Vagina (tissue), 2 donors: Measurements from ENCODE around the gene HMSD. TPM values are rescaled to one million over a fixed set of nuclear protein-coding genes. Genes with fewer than 3 reads are reported as not detected.

Experiments used
- DNase-seq, 2 donors: peaks; one replicate each; pipeline ENCODE4 v3.0.0-alpha.2; 2017; ENCODE audit errors: extremely low spot score in 2 of 2
- H3K27ac ChIP-seq: fragments of 200-600 bp; sonication (generic); one replicate; pipeline ENCODE4 v1.5.1; 2019
- H3K27me3 ChIP-seq: fragments of 200-600 bp; sonication (generic); one replicate; pipeline ENCODE4 v1.5.1; 2019
- H3K36me3 ChIP-seq, 2 donors: fragments of 200-600 bp; sonication (generic); one replicate each; pipeline ENCODE4 v1.5.1; 2017 to 2019
- H3K4me1 ChIP-seq: fragments of 200-600 bp; sonication (generic); one replicate; pipeline ENCODE4 v1.5.1; 2019
- H3K4me3 ChIP-seq, 2 donors: fragments of 200-600 bp; sonication (generic); 1 replicate in 1 of 2; 2 replicates in 1 of 2; pipeline ENCODE4 v1.5.1; 2016 to 2019
- H3K9me3 ChIP-seq: fragments of 200-600 bp; sonication (generic); one replicate; pipeline ENCODE4 v1.5.1; 2019
- CTCF ChIP-seq, 3 experiments: fragments of 450-650 bp in 2 of 3; fragments of 200-600 bp in 1 of 3; sonication (generic) in 1 of 3; IDR thresholded peaks; one replicate each; pipeline ENCODE4 v1.5.1; 2017 to 2019; ENCODE audit warnings: antibody characterized with exemption in 3 of 3, mild to moderate bottlenecking in 2 of 3, moderate library complexity in 2 of 3
- POLR2A ChIP-seq, 2 donors: fragments of 450-650 bp; IDR thresholded peaks; one replicate each; pipeline ENCODE4 v1.6.1; 2017; ENCODE audit warnings: antibody characterized with exemption in 2 of 2, mild to moderate bottlenecking in 2 of 2, moderate library complexity in 2 of 2
- POLR2AphosphoS5 ChIP-seq, 2 donors: sonication (generic); formaldehyde crosslinking; IDR thresholded peaks; one replicate each; pipeline ENCODE4 v1.9.0; 2017; ENCODE audit warnings: antibody characterized with exemption in 2 of 2, mild to moderate bottlenecking in 2 of 2, low read depth in 1 of 2; ENCODE audit not compliant: insufficient read depth in 1 of 2
- intact Hi-C: fragments of 100-400 bp; cut with DNase I; formaldehyde crosslinking; loops from one replicate; pipeline ENCODE4 v1.15.1; 2023
- total RNA-seq: library from RNA; depleted of rRNA; stranded (reverse); fragments of >200 nt; gene quantifications from one replicate; pipeline ENCODE4 v1.2.3, GENCODE V29; 2016

The HMSD gene
- total RNA-seq, 1 donor from 2014 or later: not detected

DNA sequence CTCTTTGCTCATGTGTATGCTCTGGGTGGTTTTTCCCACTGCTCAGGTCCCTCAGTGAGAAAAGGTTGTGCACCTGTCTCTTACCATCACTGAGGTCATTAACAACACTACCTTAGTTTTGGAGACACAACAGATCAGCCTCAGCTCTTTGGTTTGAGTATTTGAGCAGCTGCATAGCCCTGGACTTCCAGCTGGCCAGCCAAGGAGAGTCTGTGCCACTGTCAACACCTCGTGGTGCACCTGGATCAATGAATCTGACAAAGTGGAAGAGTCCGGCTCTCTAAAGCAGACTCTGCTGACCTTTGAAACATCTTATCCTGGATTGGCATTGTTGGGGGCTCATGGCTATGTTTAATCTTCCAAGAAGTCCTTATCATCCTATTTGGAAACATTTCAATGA is 50.8 kb downstream of the HMSD start:
- Histone ChIP-seq H3K27me3 (no peaks in the 10 kb centered on the region), H3K9me3 (no peaks in the 10 kb centered on the region), H3K4me1 (no peaks in the 10 kb centered on the region), H3K4me3 (no peak overlapping the region), H3K36me3 (no peaks in the 10 kb centered on the region), H3K27ac (no peak overlapping the region)
- no peak for DNase-seq
- intact Hi-C loops: no loop called here
- TF ChIP-seq POLR2A (IDR thresholded peaks at IDR 0.05) (no peak), POLR2AphosphoS5 (IDR thresholded peaks at IDR 0.05; ENCODE audit: insufficient read depth in 1 of 2, low read depth in 1 of 2) (no peak), CTCF (IDR thresholded peaks at IDR 0.05) (no peak)

GRCh38 chr18:64002581-64002980 is 53.5 kb downstream of the HMSD start:
- Histone ChIP-seq H3K4me3 (no peak overlapping the region), H3K27me3 (no peaks in the 10 kb centered on the region), H3K9me3 (no peaks in the 10 kb centered on the region), H3K36me3 (no peaks in the 10 kb centered on the region), H3K4me1 (no peaks in the 10 kb centered on the region), H3K27ac (no peak overlapping the region)
- DNase-seq: no peak
- no peak for TF ChIP-seq POLR2A (IDR thresholded peaks at IDR 0.05)
- no peak for TF ChIP-seq CTCF (IDR thresholded peaks at IDR 0.05)
- no peak for TF ChIP-seq POLR2AphosphoS5 (IDR thresholded peaks at IDR 0.05; ENCODE audit: insufficient read depth in 1 of 2, low read depth in 1 of 2)
- intact Hi-C loops: no loop called here

DNA sequence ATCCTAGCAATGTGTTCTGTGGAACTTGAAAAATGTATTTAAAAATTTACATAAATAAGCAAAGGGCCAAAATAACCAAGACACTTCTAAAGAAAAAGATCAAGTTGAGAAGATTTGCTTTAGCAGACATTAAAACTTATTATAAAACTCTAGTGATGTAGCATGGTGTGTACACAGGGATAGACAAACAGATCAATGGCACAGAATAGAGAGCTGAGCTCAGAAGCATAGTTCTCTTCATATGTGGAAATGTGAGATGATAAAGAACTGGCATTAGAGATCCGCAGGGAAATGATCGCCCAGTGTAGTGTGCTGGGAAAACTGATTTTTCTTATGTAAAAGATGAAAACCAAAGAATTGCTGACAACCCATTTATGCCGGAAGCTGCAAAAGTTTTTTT is 60.2 kb downstream of the HMSD start:
- no peak overlapping the region for H3K27ac ChIP-seq
- intact Hi-C loops: no loop called here
- DNase-seq: no peak
- TF ChIP-seq POLR2A (IDR thresholded peaks at IDR 0.05) (no peak), CTCF (IDR thresholded peaks at IDR 0.05) (no peak)
- H3K36me3 ChIP-seq: no peaks in the 10 kb centered on the region
- H3K9me3 ChIP-seq: no peaks in the 10 kb centered on the region
- no peak overlapping the region for H3K4me3 ChIP-seq
- H3K4me1 ChIP-seq: no peaks in the 10 kb centered on the region
- no peaks in the 10 kb centered on the region for H3K27me3 ChIP-seq

Other genes with a start within 250 kb of the HMSD start
- gene SERPINB11, start 246.3 kb upstream of the HMSD start, total RNA-seq: 8.6 TPM
- 0.49 TPM for gene SERPINB7, start 173.9 kb upstream of the HMSD start, total RNA-seq
- gene SERPINB2, start 61.6 kb upstream of the HMSD start, total RNA-seq: 25.5 TPM
- gene SERPINB10, start 41.3 kb upstream of the HMSD start, total RNA-seq: 0.98 TPM
- 18.7 TPM for gene SERPINB8, start 20.8 kb downstream of the HMSD start, total RNA-seq
- gene LINC00305, start 199.8 kb downstream of the HMSD start, total RNA-seq: not detected